Tibial artery (tissue), 4 donors: ENCODE measurements around the gene HLA-A.

Experiments
- DNase-seq, 2 donors: peaks; one replicate each; pipeline ENCODE4 v3.0.0-alpha.2; 2019
- H3K27ac ChIP-seq, 2 donors: fragments of 200-600 bp; sonication (generic) in 1 of 2; 1 replicate in 1 of 2; 2 replicates in 1 of 2; pipeline ENCODE4 v1.5.1; 2018 to 2019; ENCODE audit warnings: mild to moderate bottlenecking in 1 of 2
- H3K27me3 ChIP-seq, 2 donors: fragments of 200-600 bp; sonication (generic) in 1 of 2; one replicate each; pipeline versions ENCODE4 v1.5.1 to v1.6.0; 2016 to 2019
- H3K36me3 ChIP-seq, 3 donors: fragments of 200-600 bp; sonication (generic) in 2 of 3; one replicate each; pipeline ENCODE4 v1.5.1; 2016 to 2019; ENCODE audit warnings: mild to moderate bottlenecking in 2 of 3
- H3K4me1 ChIP-seq, 4 donors: fragments of 200-600 bp; sonication (generic) in 2 of 4; 1 replicate in 3 of 4; 2 replicates in 1 of 4; pipeline ENCODE4 v1.5.1; 2016 to 2019
- H3K4me3 ChIP-seq, 2 donors: fragments of 200-600 bp; sonication (generic) in 1 of 2; 1 replicate in 1 of 2; 2 replicates in 1 of 2; pipeline ENCODE4 v1.5.1; 2018 to 2019; ENCODE audit warnings: mild to moderate bottlenecking in 2 of 2
- H3K9me3 ChIP-seq, 3 donors: fragments of 200-600 bp; sonication (generic) in 1 of 3; one replicate each; pipeline ENCODE4 v1.5.1; 2016 to 2019
- CTCF ChIP-seq, 2 experiments: fragments of 200-600 bp in 1 of 2; fragments of 450-650 bp in 1 of 2; IDR thresholded peaks; one replicate each; pipeline ENCODE4 v1.5.1; 2017 to 2019; ENCODE audit warnings: antibody characterized with exemption in 2 of 2, mild to moderate bottlenecking in 1 of 2, moderate library complexity in 1 of 2
- intact Hi-C: fragments of 100-400 bp; cut with DNase I; formaldehyde crosslinking; loops from one replicate; pipeline ENCODE4 v1.15.0; 2023; ENCODE audit warnings: low total_unique reads

HLA-A gene

DNA sequence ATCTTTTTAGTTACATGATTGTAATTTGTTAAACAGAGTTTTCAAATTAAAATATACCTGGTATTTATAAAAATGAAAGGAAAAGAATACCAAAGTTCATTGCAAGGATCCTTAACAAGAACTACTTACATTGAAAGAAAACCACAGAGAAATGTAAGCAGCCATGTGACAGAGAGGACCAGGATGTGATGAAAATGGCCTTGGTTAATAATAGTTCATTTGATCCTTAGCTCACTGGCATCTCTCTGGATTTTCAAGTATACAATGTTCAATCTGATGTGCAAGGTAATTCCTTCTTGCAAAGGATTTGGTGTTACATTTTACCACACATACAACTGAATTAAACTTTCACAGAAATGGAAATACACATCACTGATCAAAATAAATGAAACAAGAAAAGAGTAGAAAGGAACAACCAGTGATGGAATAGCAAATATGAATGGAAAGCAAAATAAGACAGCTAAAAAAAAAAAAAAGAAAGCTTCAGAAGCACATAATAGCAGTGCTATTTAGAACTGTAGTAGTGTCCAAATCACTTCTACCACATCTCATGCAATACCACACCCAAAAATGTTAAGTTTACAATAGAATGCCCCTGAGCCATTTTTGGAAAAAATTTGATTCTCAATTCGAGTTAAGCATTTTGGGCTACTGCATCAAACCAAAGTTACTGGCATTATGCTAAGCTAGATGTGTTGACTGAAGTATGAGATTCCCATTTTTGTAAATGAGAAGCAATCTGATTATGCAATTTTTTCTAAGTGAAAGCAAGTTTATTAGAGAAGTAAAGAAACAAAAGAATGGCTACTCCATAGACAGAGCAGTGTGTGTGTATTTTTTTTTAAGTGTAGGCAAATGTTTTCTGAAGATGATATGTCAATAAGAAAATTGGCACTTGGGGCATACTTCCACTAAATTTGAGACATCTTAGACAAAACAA is 22.6 kb upstream of the HLA-A start:
- TF ChIP-seq CTCF (IDR thresholded peaks at IDR 0.05) = no peak
- no peaks in the 10 kb centered on the region for H3K27me3 ChIP-seq

DNA sequence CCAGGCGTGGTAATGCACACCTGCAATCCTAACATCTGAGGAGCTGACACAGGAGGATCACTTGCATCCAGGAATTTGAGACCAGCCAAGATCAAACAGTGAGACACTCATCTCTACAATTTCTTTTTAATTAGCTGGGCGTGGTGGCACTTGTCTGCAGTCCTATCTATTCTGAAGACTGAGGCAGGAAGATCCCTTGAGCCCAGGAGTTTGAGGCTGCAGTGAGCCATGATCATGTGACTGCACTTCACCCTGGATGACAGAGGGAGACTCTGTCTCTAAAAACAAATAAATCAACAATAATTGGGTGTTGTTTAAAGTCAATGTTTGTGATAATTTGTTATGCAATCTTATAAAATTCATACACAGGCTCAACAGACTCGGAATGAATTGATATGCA is 18.0 kb upstream of the HLA-A start:
- intact Hi-C loops = no loop called here
- no peak overlapping the region for H3K4me3 ChIP-seq
- H3K27ac ChIP-seq = no peak overlapping the region
- H3K36me3 ChIP-seq = no peaks in the 10 kb centered on the region
- no peak for TF ChIP-seq CTCF (IDR thresholded peaks at IDR 0.05)
- H3K9me3 ChIP-seq = no peaks in the 10 kb centered on the region
- peaks cover 0 to 8% (median 0%) of the 10 kb centered on the region in 4 donors for H3K4me1 ChIP-seq
- H3K27me3 ChIP-seq = no peaks in the 10 kb centered on the region
- no peak for DNase-seq

More for the DNA sequence above, 22.6 kb upstream of the HLA-A start:
- Histone ChIP-seq H3K9me3 (no peaks in the 10 kb centered on the region), H3K4me3 (no peak overlapping the region), H3K27ac (no peak overlapping the region), H3K4me1 (no peaks in the 10 kb centered on the region), H3K36me3 (no peaks in the 10 kb centered on the region)
- intact Hi-C loops = no loop called here
- no peak for DNase-seq

- Histone ChIP-seq H3K9me3 (no peaks in the 10 kb centered on the region), H3K27me3 (no peaks in the 10 kb centered on the region), H3K4me1 (peaks cover 0 to 8% (median 0%) of the 10 kb centered on the region in 4 donors), H3K27ac (peak overlapping the region in 1 of 2 donors; percentile 86), H3K36me3 (no peaks in the 10 kb centered on the region), H3K4me3 (no peak overlapping the region)
- TF ChIP-seq CTCF (IDR thresholded peaks at IDR 0.05) = no peak
- intact Hi-C loops = no loop called here
- no peak for DNase-seq
These were observed 17.6 kb upstream of the HLA-A start for GRCh38 chr6:29924731-29925130.

DNA sequence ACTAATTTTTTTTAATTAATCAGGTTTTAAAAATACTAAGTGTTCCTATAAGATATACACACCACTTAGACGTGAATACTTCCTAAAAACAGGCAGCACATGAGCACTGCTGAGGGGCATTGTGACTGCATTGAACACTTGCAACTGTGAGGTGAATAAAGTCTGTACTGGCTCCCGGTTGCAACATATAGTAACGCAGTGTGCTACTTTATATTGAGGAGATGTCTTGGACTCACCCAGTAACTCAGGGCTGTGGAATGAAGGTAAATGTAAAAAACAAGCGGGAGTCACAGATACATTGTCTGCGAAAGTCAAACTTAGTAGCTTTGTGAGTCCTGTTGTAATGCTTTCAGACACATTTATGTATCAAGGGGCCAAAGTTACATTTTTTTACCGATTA is 17.0 kb upstream of the HLA-A start:
- TF ChIP-seq CTCF (IDR thresholded peaks at IDR 0.05) = no peak
- H3K4me3 ChIP-seq = no peak overlapping the region
- H3K27ac ChIP-seq = peak overlapping the region in 1 of 2 donors; percentile 86
- peaks cover 0 to 8% (median 0%) of the 10 kb centered on the region in 4 donors for H3K4me1 ChIP-seq
- no peak for DNase-seq
- no peaks in the 10 kb centered on the region for H3K9me3 ChIP-seq
- no peaks in the 10 kb centered on the region for H3K36me3 ChIP-seq
- no peaks in the 10 kb centered on the region for H3K27me3 ChIP-seq
- intact Hi-C loops = no loop called here

GRCh38 chr6:29925727-29926412 is 16.5 kb upstream of the HLA-A start:
- Histone ChIP-seq H3K4me3 (peak overlapping the region; percentile 56 to 59), H3K27me3 (no peaks in the 10 kb centered on the region), H3K36me3 (no peaks in the 10 kb centered on the region), H3K4me1 (peaks cover 0 to 8% (median 0%) of the 10 kb centered on the region in 4 donors), H3K27ac (peak overlapping the region in 1 of 2 donors; percentile 86), H3K9me3 (no peaks in the 10 kb centered on the region)
- no peak for TF ChIP-seq CTCF (IDR thresholded peaks at IDR 0.05)
- intact Hi-C loops = loop anchor here (2.0 kb wide), 1 partner anchor 51 kb away; no protein-coding TSS in a partner anchor
- DNase-seq = no peak
